DOHH2 (cell line): Measurements from ENCODE around the gene IMP3.

ENCODE experiments used
- CTCF ChIP-seq: fragments of 200-600 bp; sonication (generic); IDR thresholded peaks from one replicate; pipeline ENCODE4 v1.5.1; 2014; ENCODE audit warnings: antibody characterized with exemption, mild to moderate bottlenecking, low read depth, low read length; ENCODE audit not compliant: poor library complexity, severe bottlenecking
- EZH2phosphoT487 ChIP-seq: fragments of 200-600 bp; sonication (generic); IDR thresholded peaks from 2 replicates; pipeline ENCODE4 v1.6.1; 2017; ENCODE audit warnings: borderline replicate concordance, mild to moderate bottlenecking, antibody characterized with exemption, low read length, moderate library complexity, mixed read lengths

GRCh38 chr15:75590239-75590638, 49.8 kb downstream of the IMP3 start:
- TF ChIP-seq CTCF (no peak), EZH2phosphoT487 (no peak)
